Gastrocnemius medialis (tissue), 4 donors: ENCODE data around the gene RNF146. TPM values are rescaled to one million over a fixed set of nuclear protein-coding genes. Genes with fewer than 3 reads are reported as not detected.
"Not testable (repeated sequence)": the region's sequence is repeated elsewhere in the genome, so short reads cannot be mapped to it uniquely, and the experiment has no call there.

Experiments used
- ATAC-seq, 2 donors: fragments of 150-250 bp; one replicate each; pipeline ENCODE4 v1.9.1; 2016
- DNase-seq, 2 donors: peaks; one replicate each; pipeline ENCODE4 v3.0.0-alpha.2; 2019
- H3K27ac ChIP-seq, 4 donors: fragments of 200-600 bp; sonication (generic); 1 replicate in 1 of 4; 2 replicates in 3 of 4; pipeline ENCODE4 v1.5.1; 2016 to 2018; ENCODE audit warnings: mild to moderate bottlenecking in 2 of 4, moderate library complexity in 1 of 4
- H3K27me3 ChIP-seq, 3 donors: fragments of 200-600 bp; sonication (generic) in 2 of 3; 1 replicate in 1 of 3; 2 replicates in 2 of 3; pipeline versions ENCODE4 v1.5.1 to v1.6.0; 2016 to 2019; ENCODE audit warnings: mild to moderate bottlenecking in 1 of 3, moderate library complexity in 1 of 3
- H3K36me3 ChIP-seq, 2 donors: fragments of 200-600 bp; sonication (generic) in 1 of 2; one replicate each; pipeline ENCODE4 v1.5.1; 2017 to 2018
- H3K4me1 ChIP-seq, 2 donors: fragments of 200-600 bp; sonication (generic) in 1 of 2; one replicate each; pipeline ENCODE4 v1.5.1; 2016 to 2017; ENCODE audit warnings: mild to moderate bottlenecking in 2 of 2
- H3K4me3 ChIP-seq, 4 donors: fragments of 200-600 bp; sonication (generic) in 3 of 4; 1 replicate in 1 of 4; 2 replicates in 3 of 4; pipeline ENCODE4 v1.5.1; 2016 to 2019; ENCODE audit warnings: mild to moderate bottlenecking in 2 of 4
- H3K9me3 ChIP-seq, 3 donors: fragments of 200-600 bp; sonication (generic) in 2 of 3; 1 replicate in 1 of 3; 2 replicates in 2 of 3; pipeline ENCODE4 v1.5.1; 2016 to 2019
- POLR2A ChIP-seq, 2 donors: fragments of 450-650 bp; IDR thresholded peaks; one replicate each; pipeline ENCODE4 v1.6.1; 2017; ENCODE audit warnings: antibody characterized with exemption in 2 of 2, mild to moderate bottlenecking in 2 of 2, moderate library complexity in 2 of 2
- in situ Hi-C, 4 donors: fragments of 200-750 bp; cut with MboI; loops; one replicate each; pipeline versions ENCODE4 v1.15.0 to v1.8.0; 2017; ENCODE audit warnings: low sequenced_read_pairs in 4 of 4
- intact Hi-C: fragments of 100-400 bp; cut with DNase I; formaldehyde crosslinking; loops from one replicate; pipeline ENCODE4 v1.15.1; 2023; ENCODE audit warnings: low total_unique reads
- total RNA-seq, 4 donors: library from RNA; depleted of rRNA; stranded (reverse); fragments of >200 nt; gene quantifications; one replicate each; pipeline versions ENCODE4 v1.1.0 to v1.2.3, GENCODE V29; 2016
- TF ChIP-seq, protein P1 (sequence below), 5 experiments: fragments of 450-650 bp in 3 of 5; fragments of 200-600 bp in 2 of 5; sonication (generic) in 2 of 5; IDR thresholded peaks in 4 of 5; conservative IDR thresholded peaks in 1 of 5; 1 replicate in 4 of 5; 2 replicates in 1 of 5; pipeline ENCODE4 v1.5.1; 2016 to 2019; ENCODE audit warnings: antibody characterized with exemption in 5 of 5, mild to moderate bottlenecking in 3 of 5, moderate library complexity in 3 of 5

Gene RNF146
- total RNA-seq, 4 donors from 2014 or later: 36.3 to 82.3 (median 56.8) TPM

DNA sequence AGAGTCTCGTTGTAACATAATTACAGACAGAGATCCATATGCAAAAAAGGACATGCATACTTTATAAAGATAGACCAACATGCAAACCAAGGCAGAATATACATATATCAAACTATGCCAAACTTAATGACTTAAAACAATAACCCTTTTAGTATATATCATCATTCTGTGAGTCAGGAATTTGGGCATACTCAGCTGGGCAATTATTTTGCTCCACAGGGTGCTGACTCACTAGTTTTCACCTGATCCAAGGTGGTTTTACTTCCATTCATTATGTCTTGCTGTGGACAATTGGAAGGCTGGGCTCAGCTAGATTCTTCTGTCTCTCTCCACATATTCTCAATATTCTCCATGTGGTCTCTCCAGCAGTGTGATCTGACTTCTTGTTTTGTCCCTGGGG lies 41.2 kb upstream of the RNF146 start:
- TF ChIP-seq, protein P1, sequence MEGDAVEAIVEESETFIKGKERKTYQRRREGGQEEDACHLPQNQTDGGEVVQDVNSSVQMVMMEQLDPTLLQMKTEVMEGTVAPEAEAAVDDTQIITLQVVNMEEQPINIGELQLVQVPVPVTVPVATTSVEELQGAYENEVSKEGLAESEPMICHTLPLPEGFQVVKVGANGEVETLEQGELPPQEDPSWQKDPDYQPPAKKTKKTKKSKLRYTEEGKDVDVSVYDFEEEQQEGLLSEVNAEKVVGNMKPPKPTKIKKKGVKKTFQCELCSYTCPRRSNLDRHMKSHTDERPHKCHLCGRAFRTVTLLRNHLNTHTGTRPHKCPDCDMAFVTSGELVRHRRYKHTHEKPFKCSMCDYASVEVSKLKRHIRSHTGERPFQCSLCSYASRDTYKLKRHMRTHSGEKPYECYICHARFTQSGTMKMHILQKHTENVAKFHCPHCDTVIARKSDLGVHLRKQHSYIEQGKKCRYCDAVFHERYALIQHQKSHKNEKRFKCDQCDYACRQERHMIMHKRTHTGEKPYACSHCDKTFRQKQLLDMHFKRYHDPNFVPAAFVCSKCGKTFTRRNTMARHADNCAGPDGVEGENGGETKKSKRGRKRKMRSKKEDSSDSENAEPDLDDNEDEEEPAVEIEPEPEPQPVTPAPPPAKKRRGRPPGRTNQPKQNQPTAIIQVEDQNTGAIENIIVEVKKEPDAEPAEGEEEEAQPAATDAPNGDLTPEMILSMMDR (IDR thresholded peaks at IDR 0.05 in 4 of 5, conservative IDR thresholded peaks at IDR 0.05 in 1 of 5): no peak
- no peak for TF ChIP-seq POLR2A (IDR thresholded peaks at IDR 0.05)
- Histone ChIP-seq H3K9me3 (no peaks in the 10 kb centered on the region), H3K4me3 (no peak overlapping the region), H3K36me3 (no peaks in the 10 kb centered on the region), H3K27me3 (no peaks in the 10 kb centered on the region), H3K27ac (no peak overlapping the region), H3K4me1 (no peaks in the 10 kb centered on the region)
- intact Hi-C loops (no loop called here), in situ Hi-C loops (no loop called here)
- no peak for DNase-seq
- no peak for ATAC-seq

DNA sequence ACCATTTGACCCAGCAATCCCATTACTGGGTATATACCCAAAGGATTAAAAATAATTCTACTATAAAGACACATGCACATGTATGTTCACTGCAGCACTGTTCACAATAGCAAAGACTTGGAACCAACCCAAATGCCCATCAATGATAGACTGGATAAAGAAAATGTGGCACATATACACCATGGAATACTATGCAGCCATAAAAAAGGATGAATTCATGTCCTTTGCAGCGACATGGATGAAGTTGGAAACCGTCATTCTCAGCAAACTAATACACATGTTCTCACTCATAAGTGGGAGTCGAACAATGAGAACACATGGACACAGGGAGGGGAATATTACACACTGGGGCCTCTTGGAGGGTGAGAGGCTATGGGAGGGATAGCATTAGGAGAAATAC lies 32.8 kb upstream of the RNF146 start:
- H3K36me3 ChIP-seq, H3K4me1 ChIP-seq, H3K4me3 ChIP-seq, ATAC-seq, H3K27ac ChIP-seq, intact Hi-C loops, in situ Hi-C loops, H3K27me3 ChIP-seq, H3K9me3 ChIP-seq, DNase-seq: not testable (repeated sequence)

DNA sequence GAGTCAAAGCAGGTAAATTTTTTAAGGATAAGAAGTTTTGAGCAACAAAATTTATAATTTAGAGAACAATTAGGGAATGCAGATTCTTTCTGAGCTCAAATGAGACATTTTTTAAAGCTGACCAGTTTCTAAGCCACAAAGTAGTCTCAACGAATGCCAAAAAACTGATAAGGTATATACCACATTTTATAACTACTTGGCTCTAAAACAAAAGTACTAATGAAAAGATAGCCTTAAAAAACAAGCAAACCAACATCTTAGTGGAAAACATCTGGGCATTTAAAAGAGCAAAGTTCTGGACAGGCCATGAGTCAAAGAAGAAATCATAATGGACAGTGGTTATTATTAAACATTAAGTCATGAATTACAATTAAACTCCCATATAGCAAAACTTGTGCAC lies 23.2 kb upstream of the RNF146 start:
- no peaks in the 10 kb centered on the region for H3K9me3 ChIP-seq
- ATAC-seq (no peak), DNase-seq (no peak)
- intact Hi-C loops: no loop called here
- H3K4me3 ChIP-seq: no peak overlapping the region
- TF ChIP-seq, protein P1 (IDR thresholded peaks at IDR 0.05 in 4 of 5, conservative IDR thresholded peaks at IDR 0.05 in 1 of 5): no peak
- TF ChIP-seq POLR2A (IDR thresholded peaks at IDR 0.05): no peak
- H3K27me3 ChIP-seq: no peaks in the 10 kb centered on the region
- H3K4me1 ChIP-seq: no peaks in the 10 kb centered on the region
- in situ Hi-C loops: no loop called here
- no peak overlapping the region for H3K27ac ChIP-seq
- H3K36me3 ChIP-seq: no peaks in the 10 kb centered on the region

DNA sequence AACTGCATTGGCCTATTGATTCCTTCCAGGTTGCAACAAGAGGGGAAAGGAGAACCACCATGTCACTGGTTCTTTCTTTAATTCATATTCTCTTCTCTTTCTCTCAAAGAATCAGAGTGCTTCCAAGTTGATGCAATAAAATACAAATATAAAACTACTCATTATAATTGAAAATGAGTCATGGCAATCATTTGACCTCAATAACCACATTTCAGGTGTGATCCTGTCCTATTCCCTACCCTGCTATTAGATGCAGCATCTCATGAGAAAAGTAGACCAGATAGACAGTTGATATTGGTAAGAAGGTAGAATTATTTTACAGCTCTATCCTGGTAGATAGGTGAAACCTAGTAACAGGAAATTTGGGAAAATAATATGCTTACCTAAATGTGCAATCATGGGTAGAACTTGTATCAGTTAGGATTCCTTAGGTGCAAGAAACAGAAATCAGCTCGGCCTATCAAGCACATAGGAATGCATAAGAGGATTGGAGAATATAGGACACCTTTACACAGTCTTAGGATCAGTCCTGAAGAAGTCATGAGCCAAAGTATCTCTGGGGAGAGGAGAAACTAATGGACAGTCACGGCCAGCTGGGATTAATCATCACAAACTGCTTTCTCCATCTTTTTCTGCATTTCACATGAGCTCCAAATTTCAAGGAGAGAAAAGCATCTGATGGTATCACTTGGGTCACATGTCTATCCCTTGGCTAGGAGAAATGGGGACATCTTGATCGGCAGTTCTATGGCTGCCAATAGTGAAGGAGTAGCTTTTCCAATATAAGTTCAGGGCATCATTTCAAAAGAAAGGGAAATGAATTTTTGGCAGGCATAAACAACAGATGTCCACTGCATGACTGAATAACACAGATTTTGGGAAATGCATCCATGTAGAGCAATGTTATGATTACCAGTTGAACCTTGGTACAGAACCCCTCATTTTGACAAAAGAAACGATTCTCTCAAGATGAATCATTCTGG lies 19.3 kb upstream of the RNF146 start:
- in situ Hi-C loops: no loop called here
- no peaks in the 10 kb centered on the region for H3K27me3 ChIP-seq
- H3K27ac ChIP-seq: no peak overlapping the region
- DNase-seq (no peak), ATAC-seq (no peak)
- no peaks in the 10 kb centered on the region for H3K36me3 ChIP-seq
- no peak overlapping the region for H3K4me3 ChIP-seq
- no peaks in the 10 kb centered on the region for H3K4me1 ChIP-seq
- intact Hi-C loops: no loop called here
- TF ChIP-seq POLR2A (IDR thresholded peaks at IDR 0.05): no peak
- TF ChIP-seq, protein P1 (IDR thresholded peaks at IDR 0.05 in 4 of 5, conservative IDR thresholded peaks at IDR 0.05 in 1 of 5): no peak
- H3K9me3 ChIP-seq: no peaks in the 10 kb centered on the region

DNA sequence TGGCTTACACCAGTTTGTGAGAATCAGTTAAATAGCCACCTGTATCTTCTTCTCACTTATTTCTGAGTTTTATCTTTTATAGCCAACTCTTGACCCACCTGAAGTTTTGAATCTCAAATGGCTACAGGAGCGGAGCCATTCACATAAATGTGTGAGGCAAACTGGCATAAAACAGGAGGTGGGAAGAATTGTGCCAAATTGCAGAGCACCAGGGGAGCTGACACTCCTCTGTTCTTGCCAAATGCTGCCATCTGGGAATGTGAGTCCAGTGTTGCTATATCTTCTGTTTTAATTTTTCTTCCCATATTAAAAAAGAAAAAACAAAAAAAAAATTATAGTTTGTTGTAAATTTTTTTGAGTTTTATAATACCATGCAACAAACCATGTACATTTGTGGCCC lies 17.0 kb upstream of the RNF146 start:
- Histone ChIP-seq H3K4me3 (no peak overlapping the region), H3K9me3 (no peaks in the 10 kb centered on the region), H3K27ac (no peak overlapping the region), H3K4me1 (no peaks in the 10 kb centered on the region), H3K36me3 (no peaks in the 10 kb centered on the region), H3K27me3 (no peaks in the 10 kb centered on the region)
- intact Hi-C loops: no loop called here
- ATAC-seq (no peak), DNase-seq (no peak)
- TF ChIP-seq POLR2A (IDR thresholded peaks at IDR 0.05): no peak
- TF ChIP-seq, protein P1 (IDR thresholded peaks at IDR 0.05 in 4 of 5, conservative IDR thresholded peaks at IDR 0.05 in 1 of 5): no peak
- in situ Hi-C loops: no loop called here
